HG02798 (cell line): ENCODE results near the gene DHCR24.
"Not testable (repeated sequence)": the region's sequence is repeated elsewhere in the genome, so short reads cannot be mapped to it uniquely, and the experiment has no call there.

Source experiments
- ATAC-seq: cut with Tn5 transposase; IDR thresholded peaks from one replicate; pipeline ENCODE4 v1.9.1; 2021; ENCODE audit warnings: mild to moderate bottlenecking; ENCODE audit not compliant: unreplicated experiment, poor library complexity

The DHCR24 gene

DNA sequence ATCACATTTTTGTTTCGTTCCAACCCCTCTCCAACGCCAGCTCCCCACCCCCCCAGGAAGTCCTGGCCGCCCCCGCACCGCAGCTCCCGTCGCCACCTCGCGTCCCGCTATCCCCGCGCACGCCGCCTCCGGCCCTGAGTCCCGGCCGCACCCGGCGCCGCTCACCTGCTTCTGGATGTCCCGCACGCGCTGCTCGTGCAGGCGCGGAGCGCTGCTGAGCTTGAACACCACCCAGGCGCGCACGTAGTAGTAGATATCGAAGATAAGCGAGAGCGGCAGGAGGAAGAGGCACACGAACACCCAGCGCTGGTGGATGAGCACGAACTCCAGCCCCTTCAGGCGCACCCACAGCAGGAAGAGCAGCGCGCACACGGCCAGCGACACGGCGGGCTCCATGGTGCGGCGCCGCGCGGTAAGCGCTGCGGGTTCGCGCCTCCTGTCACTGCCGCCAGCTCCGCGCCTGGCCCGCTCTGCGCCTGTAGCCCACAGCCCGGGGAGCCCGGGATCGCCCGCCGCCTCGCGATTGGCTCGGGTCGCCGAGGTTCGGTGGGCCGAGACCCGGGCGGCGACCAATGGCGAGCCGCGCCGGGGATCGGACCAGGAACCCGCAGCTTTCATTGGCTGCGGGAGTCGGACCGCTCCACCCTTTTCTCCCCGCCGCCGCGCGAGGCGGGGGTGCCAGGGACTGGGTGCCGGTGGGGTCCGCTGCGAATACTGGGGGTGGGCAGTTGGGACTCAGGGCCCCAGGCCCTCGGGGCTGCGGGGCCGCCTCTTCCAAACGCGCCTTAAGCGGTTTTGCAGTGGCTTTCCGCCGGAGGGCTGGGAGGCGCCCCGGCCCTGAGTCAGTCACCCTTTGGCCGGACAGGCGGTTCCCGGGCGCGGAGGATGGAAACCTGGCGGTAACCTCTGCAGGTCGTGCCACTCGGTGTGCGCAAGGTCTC lies at the start of gene DHCR24:
DHCR24 (minus strand) TSS at position 472 of the 941 bp plus-strand sequence; CDS start at position 396, 76 bp downstream.
- peak; percentile 94 for ATAC-seq

DNA sequence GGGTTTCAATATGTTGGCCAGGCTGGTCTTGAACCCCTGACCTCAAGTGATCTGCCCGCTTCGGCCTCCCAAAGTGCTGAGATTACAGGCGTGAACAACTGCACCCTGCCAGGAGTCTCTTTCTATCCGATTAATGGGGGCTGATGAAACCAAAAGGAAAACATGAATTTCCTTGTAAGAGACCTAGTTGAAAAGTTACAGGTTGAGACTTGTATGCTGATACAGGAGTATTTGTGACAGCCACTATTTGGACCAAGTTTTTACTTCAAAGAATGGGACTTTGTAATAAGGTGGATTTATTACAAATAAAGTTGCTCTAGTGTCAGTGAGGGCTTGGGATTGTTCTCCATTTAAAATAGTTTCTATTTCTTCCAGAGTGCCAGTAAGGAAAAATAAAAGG lies 49.8 kb upstream of the DHCR24 start:
- ATAC-seq, result no peak

- ATAC-seq, result no peak
Observed at GRCh38 chr1:54934869-54935268, 47.9 kb upstream of the DHCR24 start.

DNA sequence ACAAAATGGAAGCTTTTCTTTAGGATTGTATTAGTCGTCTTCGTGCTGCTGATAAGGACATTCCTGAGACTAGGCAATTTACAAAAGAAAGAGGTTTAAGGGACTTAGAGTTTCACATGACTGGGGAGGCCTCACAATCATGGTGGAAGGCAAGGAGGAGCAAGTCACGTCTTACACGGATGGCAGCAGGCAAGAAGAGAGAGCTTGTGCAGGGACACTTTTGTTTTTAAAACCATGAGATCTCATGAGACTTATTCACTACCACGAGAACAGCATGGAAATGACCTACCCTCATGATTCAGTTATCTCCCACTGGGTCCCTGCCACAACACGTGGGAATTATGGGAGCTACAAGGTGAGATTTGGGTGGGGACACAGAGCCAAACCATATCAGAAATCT lies 47.1 kb upstream of the DHCR24 start:
- ATAC-seq, result not testable (repeated sequence)

DNA sequence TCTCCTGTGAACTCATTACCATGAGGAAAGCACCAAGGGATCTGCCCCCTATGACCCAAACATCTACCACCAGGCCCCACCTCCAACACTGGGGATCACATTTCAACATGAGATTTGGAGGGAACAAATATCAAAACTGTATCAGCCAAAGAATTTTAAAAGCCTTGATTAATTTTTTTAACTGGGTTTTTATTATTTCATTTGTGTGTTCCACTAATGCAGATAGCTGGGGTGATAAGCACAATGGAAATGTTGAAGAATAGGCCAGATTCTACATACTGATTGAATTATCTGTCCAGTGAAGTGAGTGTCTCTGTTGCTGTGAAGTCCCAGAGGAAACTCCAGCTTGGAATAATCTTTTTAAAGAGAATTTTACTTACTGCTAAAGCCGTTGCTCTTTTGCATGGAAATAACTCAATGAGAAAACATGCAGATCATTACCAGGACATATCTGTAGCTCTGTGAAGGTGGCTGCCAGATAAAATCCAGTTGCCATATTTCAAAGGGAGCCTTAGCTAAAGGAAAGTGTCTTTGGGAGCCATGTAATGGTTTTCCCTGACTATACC lies 44.4 kb upstream of the DHCR24 start:
- ATAC-seq, result no peak

DNA sequence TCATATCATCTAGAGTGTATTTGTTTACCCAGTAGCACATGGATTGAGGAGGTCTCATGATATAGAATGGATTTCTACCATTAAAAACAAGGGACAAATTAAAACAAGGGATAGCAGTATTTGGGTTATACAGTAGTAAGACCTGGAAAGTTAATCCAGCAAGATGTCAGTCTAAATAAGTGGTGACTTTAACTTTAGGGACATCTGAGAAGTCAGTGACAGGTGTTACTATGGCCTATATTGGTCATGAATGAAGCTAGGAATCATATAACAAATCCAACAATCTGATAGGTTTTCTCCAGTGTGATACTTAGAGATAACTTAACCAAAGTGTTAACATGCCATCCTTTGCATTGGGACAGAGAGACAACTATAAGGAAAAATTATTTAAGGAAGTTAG lies 42.7 kb upstream of the DHCR24 start:
- no peak for ATAC-seq

GRCh38 chr1:54928327-54928726 lies 41.3 kb upstream of the DHCR24 start:
- ATAC-seq, result no peak

DNA sequence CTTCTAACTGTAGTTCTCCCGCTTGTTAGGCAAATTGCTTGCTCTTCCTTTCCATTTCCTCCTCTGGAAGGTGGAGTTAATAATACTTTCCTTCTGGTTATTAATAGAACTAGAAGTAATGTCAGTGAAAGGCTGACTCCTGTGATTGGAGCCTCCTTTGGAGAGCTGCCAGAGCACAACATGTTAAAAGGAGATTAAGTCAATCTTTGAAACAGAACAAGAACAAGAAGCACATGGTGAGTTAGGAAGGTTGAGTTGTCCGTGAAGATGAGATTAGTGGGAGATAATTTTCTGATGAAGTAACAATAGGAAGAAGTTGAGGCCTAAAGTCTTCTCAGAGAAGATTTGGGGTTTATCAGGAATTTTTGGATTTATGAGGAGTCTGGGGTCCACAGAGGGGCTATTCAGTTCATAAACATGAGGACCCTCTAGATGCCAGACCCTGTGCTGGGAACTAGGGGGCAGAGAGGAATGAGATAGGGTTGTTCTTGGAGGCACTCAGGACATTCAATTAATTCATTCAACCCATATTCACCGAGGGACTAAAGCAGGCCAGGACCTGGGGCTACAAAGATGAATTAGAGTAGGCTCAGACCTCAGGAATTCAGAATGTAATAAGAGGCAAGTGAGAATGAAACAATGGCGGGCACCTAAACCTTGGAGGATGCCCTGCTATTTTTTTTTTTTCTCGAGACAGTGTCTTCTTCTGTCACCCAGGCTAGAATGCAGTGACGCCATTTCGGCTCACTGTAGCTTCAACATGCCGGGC lies 40.7 kb upstream of the DHCR24 start:
- no peak for ATAC-seq

DNA sequence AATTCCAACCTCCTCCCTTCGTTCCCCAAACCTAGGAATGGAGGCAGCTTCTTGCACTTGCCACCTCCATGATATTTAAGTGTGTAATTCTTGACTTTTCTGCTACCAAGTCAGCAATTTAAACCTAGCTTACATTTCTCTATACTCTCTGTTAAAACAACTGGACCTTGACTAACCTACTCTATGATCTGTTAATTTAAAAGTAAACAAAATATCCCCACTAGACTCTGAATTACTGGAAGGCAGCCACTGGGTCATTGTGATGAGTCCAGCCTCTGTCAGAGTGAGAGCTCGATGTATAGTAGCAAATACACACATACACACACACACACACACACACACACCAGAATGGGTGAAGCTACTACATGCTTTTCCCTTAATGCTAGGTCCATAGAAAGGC lies 40.0 kb upstream of the DHCR24 start:
- no peak for ATAC-seq

DNA sequence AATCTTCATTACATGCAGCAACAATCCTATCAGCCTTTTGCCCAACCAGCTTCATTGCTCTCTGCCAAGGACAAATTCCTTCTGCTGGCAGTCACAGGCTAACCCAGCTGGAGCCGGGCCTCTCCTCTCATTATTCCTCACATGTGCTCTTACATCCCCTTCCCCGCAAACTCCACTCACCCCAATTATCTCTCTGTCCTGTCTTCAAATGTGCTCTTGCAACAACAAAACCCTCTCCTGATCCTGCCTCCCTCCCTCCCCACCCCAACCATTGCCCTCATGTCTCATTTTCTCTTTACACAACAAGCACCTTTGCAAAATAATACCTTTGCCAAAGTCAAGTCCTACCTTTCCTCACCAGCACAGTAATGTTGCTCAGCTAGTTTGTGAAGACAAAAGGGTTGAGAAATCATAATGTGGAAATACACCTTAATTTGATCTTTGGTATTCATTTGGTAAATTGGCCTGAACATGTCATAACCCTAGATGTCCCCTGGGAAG lies 36.0 kb upstream of the DHCR24 start:
- ATAC-seq, result no peak

DNA sequence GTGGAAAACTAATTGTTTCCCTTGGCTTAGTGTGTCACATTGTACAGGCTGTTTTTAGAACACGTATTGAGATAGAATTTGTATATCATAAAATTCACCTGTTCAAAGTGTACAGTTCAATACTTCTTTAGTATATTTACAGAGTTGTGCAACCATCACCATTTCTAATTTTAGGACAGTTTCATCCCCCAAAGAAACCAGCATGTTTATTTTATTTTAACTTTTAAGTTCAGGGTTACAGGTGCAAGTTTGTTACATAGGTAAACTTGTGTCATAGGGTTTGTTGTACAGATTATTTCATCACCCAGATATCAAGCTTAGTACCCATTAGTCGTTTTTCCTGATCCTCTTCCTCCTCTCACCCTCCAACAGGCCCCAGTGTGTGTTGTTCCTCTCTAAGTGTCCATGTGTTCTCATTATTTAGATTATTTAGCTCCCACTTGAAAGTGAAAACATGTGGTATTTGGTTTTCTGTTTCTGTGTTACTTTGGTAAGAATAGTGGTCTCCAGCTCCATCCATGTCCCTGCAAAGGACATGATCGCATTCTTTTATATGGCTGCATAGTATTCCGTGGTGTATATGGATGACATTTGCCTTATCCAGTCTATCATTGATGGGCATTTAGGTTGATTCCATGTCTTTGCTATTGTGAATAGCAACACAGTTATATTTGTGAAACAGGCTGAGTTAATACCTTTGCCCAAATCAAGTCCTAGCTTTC lies 35.2 kb upstream of the DHCR24 start:
- ATAC-seq, result no peak

DNA sequence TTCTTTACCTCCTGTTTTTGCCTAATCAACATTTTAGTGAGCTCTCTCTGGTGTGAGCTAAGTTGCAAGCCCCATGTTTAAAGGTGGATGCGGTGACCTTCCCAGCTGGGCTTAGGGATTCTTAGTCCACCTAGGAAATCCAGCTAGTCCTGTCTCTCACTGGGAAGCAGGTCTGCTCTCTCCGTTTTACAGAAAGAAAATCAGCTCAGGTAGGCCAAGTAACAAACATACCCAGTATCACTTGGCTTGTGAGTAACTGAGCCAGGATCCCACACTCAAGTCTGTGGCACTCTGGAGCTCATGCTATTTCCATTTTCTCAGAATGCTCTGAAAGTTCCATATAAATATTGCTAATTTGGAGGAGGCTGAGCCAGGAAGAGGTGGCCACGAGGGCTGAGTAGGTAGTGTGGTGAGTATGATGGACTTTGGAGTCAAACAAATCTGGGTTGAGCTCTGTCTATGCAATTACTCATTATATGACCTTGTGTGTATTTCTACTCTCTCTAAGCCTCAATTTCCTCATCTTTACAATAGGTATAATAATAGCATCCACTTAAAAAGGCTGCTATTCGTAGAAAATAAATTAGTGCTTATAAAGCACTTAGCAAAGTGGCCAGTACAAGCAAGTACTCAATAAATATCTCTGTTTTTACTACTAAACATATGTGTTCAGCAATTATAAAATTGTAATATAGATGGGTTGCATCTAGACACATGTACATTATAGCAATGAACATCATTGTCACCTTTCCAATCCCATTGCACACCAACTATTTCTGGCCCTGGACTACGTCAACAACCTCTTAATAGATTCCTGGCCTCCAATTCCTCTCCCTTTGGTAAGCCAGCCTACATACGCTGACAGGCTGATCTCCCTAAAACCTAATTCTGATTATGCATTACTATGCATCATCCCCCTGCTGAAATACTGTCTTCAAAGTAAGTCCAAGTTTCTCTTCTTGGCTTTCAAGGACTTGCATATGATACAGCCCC lies 32.7 kb upstream of the DHCR24 start:
- ATAC-seq, result no peak

GRCh38 chr1:54911076-54911475 lies 24.1 kb upstream of the DHCR24 start:
- ATAC-seq, result not testable (repeated sequence)

DNA sequence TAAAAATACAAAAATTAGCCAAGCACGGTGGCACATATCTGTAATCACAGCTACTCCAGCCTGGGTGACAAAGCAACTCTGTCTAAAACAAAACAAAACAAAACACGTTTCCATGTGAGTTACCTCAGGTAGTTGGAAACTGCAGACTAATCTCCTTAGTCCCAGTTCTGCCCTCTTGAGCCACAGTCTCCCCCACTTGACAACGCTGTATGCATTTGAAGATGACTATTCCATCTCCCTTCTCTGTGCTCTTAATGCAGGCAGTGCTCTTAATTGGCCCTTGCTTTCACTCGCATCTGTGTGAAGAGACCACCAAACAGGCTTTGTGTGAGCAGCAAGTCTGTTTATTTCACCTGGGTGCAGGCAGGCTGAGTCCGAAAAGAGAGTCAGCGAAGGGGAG lies 19.6 kb upstream of the DHCR24 start:
- ATAC-seq, result no peak

GRCh38 chr1:54904476-54905048 lies 17.6 kb upstream of the DHCR24 start:
- ATAC-seq, result no peak

DNA sequence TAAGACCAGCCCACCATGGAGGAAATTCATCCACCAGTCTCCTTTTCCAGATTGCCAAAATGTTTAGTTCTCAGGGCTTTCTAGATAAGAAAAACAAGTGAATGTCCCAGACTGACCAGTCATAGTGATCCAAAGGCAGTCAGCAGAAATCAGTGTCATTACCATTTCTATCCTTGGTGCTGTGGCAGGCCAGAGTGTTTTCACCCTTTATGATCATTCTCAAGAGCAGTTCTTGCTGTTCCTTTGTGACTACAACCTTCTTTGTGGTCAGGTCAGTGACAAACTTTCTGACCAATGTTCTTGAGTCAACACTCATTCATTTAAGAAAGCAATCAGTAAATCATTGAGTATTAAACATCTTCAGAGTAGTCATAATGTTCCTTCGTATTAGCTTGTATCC lies 7.3 kb upstream of the DHCR24 start:
- no peak for ATAC-seq

- ATAC-seq, result no peak
Observed at GRCh38 chr1:54892586-54892985, 5.6 kb upstream of the DHCR24 start.

- no peak for ATAC-seq
Observed at GRCh38 chr1:54889132-54889725, 2.2 kb upstream of the DHCR24 start.
